ENCODE measurements around the gene NHEJ1.

- TF ChIP-seq CTCF (conservative IDR thresholded peaks at IDR 0.05; ENCODE audit: low read depth, low read length) (no peak), EZH2 (IDR thresholded peaks at IDR 0.05; ENCODE audit: low read length, unreplicated experiment) (no peak), EZH2phosphoT487 (IDR thresholded peaks at IDR 0.05; ENCODE audit: borderline replicate concordance, low read length) (no peak)
Observed at GRCh38 chr2:219198974-219199373, 38.4 kb upstream of the NHEJ1 start.

All from PC-3 (cell line).